Hepatocyte (in vitro differentiated cells): ENCODE measurements around the gene CHST13. TPM values are rescaled to one million over a fixed set of nuclear protein-coding genes. Genes with fewer than 3 reads are reported as not detected.

Source experiments
- DNase-seq: peaks from one replicate; pipeline ENCODE4 v3.0.0-alpha.2; 2016; ENCODE audit warnings: low spot score
- H2AFZ ChIP-seq: fragments of 200-600 bp; sonication (generic); 2 replicates; pipeline ENCODE4 v1.6.0; 2016; ENCODE audit warnings: antibody characterized with exemption, mild to moderate bottlenecking
- H3K27ac ChIP-seq: fragments of 200-600 bp; sonication (generic); 2 replicates; pipeline ENCODE4 v1.5.1; 2016; ENCODE audit warnings: mild to moderate bottlenecking
- H3K27me3 ChIP-seq: fragments of 200-600 bp; sonication (generic); 2 replicates; pipeline ENCODE4 v1.6.1; 2016
- H3K36me3 ChIP-seq: fragments of 200-600 bp; sonication (generic); replicated peaks from 2 replicates; pipeline ENCODE4 v1.5.1; 2016; ENCODE audit warnings: low read depth; ENCODE audit not compliant: insufficient read depth
- H3K4me1 ChIP-seq: fragments of 200-600 bp; sonication (generic); 2 replicates; pipeline ENCODE4 v1.5.1; 2016; ENCODE audit warnings: mild to moderate bottlenecking, moderate library complexity; ENCODE audit not compliant: insufficient read depth
- H3K4me2 ChIP-seq: fragments of 200-600 bp; sonication (generic); 2 replicates; pipeline ENCODE4 v1.6.0; 2016
- H3K4me3 ChIP-seq: fragments of 200-600 bp; sonication (generic); 2 replicates; pipeline ENCODE4 v1.5.1; 2016; ENCODE audit warnings: mild to moderate bottlenecking
- H3K79me2 ChIP-seq: fragments of 200-600 bp; sonication (generic); 2 replicates; pipeline ENCODE4 v1.6.0; 2017; ENCODE audit warnings: mild to moderate bottlenecking
- H3K9me2 ChIP-seq: fragments of 200-600 bp; sonication (generic); replicated peaks from 2 replicates; pipeline ENCODE4 v1.6.0; 2017; ENCODE audit warnings: mild to moderate bottlenecking; ENCODE audit not compliant: insufficient read depth
- H3K9me3 ChIP-seq: fragments of 200-600 bp; sonication (generic); 2 replicates; pipeline ENCODE4 v1.5.1; 2016; ENCODE audit warnings: low read depth, mild to moderate bottlenecking
- H4K20me1 ChIP-seq: fragments of 200-600 bp; sonication (generic); 2 replicates; pipeline ENCODE4 v1.6.0; 2016; ENCODE audit warnings: mild to moderate bottlenecking; ENCODE audit not compliant: insufficient read depth, poor library complexity, severe bottlenecking
- EZH2 ChIP-seq: fragments of 200-600 bp; sonication (generic); IDR thresholded peaks from 2 replicates; pipeline ENCODE4 v1.6.1; 2016; ENCODE audit warnings: antibody characterized with exemption, mild to moderate bottlenecking, borderline replicate concordance
- EZH2phosphoT487 ChIP-seq: fragments of 200-600 bp; sonication (generic); IDR thresholded peaks from one replicate; pipeline ENCODE4 v1.6.1; 2018; ENCODE audit warnings: antibody characterized with exemption, mild to moderate bottlenecking, low read depth, moderate library complexity; ENCODE audit not compliant: unreplicated experiment, severe bottlenecking
- WGBS: methylation state at CpG from one replicate; pipeline ENCODE4 v1.1.6; 2016; ENCODE audit warnings: low lambda C conversion rate; ENCODE audit errors: missing lambda C conversion rate; 5-methylcytosine and 5-hydroxymethylcytosine counted together
- polyA plus RNA-seq: library from polyadenylated mRNA; unstranded; fragments of >200 nt; fragmentation: Nextera tagmentation; extraction: Ambion mirVana; gene quantifications from 2 replicates; pipeline ENCODE4 v1.2.1, GENCODE V29; 2016
- total RNA-seq: library from RNA; depleted of rRNA; stranded (reverse); fragments of >200 nt; gene quantifications from 2 replicates; pipeline ENCODE4 v1.2.3, GENCODE V29; 2014
- TF ChIP-seq, protein P1 (sequence below): fragments of 200-600 bp; sonication (generic); IDR thresholded peaks from 2 replicates; pipeline ENCODE4 v1.5.1; 2016; ENCODE audit warnings: antibody characterized with exemption, mild to moderate bottlenecking; ENCODE audit not compliant: poor library complexity

The CHST13 gene
- total and polyA plus RNA-seq, 2 experiments from 2014 or later: 31.5 to 54.6 TPM

GRCh38 chr3:126553284-126554084, 29.5 kb downstream of the CHST13 start:
- Histone ChIP-seq H3K4me3 (no peak overlapping the region), H3K9me3 (no peaks in the 10 kb centered on the region), H3K4me2 (no peak overlapping the region), H3K9me2 (no peaks in the 10 kb centered on the region), H3K79me2 (no peaks in the 10 kb centered on the region), H3K36me3 (no peaks in the 10 kb centered on the region), H3K27me3 (no peaks in the 10 kb centered on the region), H4K20me1 (no peaks in the 10 kb centered on the region), H3K27ac (no peak overlapping the region), H2AFZ (no peak overlapping the region), H3K4me1 (no peaks in the 10 kb centered on the region)
- WGBS: 94% methylated on average over 18 of the region's 19 CpGs
- no peak for DNase-seq
- TF ChIP-seq EZH2phosphoT487 (no peak), EZH2 (no peak)
- TF ChIP-seq, protein P1, sequence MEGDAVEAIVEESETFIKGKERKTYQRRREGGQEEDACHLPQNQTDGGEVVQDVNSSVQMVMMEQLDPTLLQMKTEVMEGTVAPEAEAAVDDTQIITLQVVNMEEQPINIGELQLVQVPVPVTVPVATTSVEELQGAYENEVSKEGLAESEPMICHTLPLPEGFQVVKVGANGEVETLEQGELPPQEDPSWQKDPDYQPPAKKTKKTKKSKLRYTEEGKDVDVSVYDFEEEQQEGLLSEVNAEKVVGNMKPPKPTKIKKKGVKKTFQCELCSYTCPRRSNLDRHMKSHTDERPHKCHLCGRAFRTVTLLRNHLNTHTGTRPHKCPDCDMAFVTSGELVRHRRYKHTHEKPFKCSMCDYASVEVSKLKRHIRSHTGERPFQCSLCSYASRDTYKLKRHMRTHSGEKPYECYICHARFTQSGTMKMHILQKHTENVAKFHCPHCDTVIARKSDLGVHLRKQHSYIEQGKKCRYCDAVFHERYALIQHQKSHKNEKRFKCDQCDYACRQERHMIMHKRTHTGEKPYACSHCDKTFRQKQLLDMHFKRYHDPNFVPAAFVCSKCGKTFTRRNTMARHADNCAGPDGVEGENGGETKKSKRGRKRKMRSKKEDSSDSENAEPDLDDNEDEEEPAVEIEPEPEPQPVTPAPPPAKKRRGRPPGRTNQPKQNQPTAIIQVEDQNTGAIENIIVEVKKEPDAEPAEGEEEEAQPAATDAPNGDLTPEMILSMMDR: no peak

- TF ChIP-seq EZH2 (no peak), EZH2phosphoT487 (no peak)
- TF ChIP-seq, protein P1: no peak
- Histone ChIP-seq H3K9me3 (no peaks in the 10 kb centered on the region), H3K36me3 (no peaks in the 10 kb centered on the region), H3K4me1 (no peaks in the 10 kb centered on the region), H3K27me3 (no peaks in the 10 kb centered on the region), H2AFZ (no peak overlapping the region), H3K4me2 (no peak overlapping the region), H3K27ac (no peak overlapping the region), H3K79me2 (no peaks in the 10 kb centered on the region), H3K4me3 (no peak overlapping the region), H4K20me1 (no peaks in the 10 kb centered on the region), H3K9me2 (no peaks in the 10 kb centered on the region)
- WGBS: 88% methylated on average over 19 of the region's 19 CpGs
- no peak for DNase-seq
Measured at GRCh38 chr3:126554560-126555525, 30.9 kb downstream of the CHST13 start.

DNA sequence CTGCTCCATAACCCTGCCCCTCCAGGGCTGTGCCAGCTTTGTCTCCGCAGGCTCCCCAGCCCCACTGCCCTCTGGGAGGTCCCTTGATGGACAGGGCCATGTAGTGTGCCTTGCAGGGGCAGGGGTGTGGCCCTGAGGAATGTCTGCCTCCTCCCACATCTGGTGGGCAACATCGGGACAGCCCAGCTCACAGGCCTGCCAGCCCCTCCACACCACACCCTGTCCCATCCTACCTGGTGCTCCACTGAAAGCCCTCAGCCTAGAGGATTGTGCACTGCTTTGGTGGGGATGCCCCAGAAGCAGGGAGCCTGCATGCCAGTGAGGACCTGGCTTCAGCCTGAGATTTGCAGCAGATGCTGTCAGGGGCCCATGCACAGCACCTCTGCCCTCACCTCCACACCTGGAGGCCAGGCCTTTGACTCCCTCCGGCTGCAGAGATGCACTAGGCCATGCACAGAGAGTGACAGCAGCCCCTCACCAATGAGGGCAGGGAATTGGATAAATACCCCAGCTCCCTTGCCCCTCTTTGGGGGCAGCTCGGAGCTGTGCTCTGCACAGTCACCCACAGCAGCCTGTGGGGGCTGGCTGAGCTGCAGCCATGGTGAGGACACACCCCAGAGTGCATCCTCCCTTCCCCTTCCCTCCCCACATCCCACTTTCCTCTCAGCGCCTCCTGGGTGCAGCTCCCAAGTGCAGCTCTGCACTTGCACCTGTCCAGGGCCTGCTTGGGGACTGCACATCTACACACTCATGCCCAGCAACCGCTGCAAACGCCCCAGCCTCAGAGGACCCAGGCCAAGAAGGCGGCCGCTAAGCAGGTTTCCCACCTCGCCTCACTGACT, 32.1 kb downstream of the CHST13 start:
- TF ChIP-seq, protein P1: no peak
- TF ChIP-seq EZH2phosphoT487: no peak
- no peak for TF ChIP-seq EZH2
- no peak for DNase-seq
- H3K79me2 ChIP-seq: no peaks in the 10 kb centered on the region
- H3K4me3 ChIP-seq: no peak overlapping the region
- H4K20me1 ChIP-seq: no peaks in the 10 kb centered on the region
- no peak overlapping the region for H3K27ac ChIP-seq
- no peaks in the 10 kb centered on the region for H3K4me1 ChIP-seq
- H3K9me2 ChIP-seq: no peaks in the 10 kb centered on the region
- H3K36me3 ChIP-seq: no peaks in the 10 kb centered on the region
- no peaks in the 10 kb centered on the region for H3K27me3 ChIP-seq
- 89% methylated on average over 10 of the region's 10 CpGs for WGBS
- no peaks in the 10 kb centered on the region for H3K9me3 ChIP-seq
- no peak overlapping the region for H3K4me2 ChIP-seq
- no peak overlapping the region for H2AFZ ChIP-seq
